RPMI7951 (cell line): ENCODE measurements around the gene SLC7A7. TPM values are rescaled to one million over a fixed set of nuclear protein-coding genes. Genes with fewer than 3 reads are reported as not detected.
A peak's percentile ranks its signal among the peaks of the same experiment; 100 is the strongest.
"Not testable (repeated sequence)": the region's sequence is repeated elsewhere in the genome, so short reads cannot be mapped to it uniquely, and the experiment has no call there.

Source experiments
- DNase-seq: peaks from one replicate; pipeline ENCODE4 v3.0.0-alpha.2; 2012; ENCODE audit warnings: low read depth
- total RNA-seq: library from RNA; depleted of rRNA; stranded (reverse); fragments of >200 nt; shearing (Covaris generic); gene quantifications from 2 replicates; pipeline ENCODE4 v1.2.3, GENCODE V29; 2014

The SLC7A7 gene
- total RNA-seq, 1 experiment from 2014 or later: 2.2 TPM

GRCh38 chr14:22822016-22822570 lies 6.9 kb upstream of the SLC7A7 start:
- DNase-seq: no peak

DNA sequence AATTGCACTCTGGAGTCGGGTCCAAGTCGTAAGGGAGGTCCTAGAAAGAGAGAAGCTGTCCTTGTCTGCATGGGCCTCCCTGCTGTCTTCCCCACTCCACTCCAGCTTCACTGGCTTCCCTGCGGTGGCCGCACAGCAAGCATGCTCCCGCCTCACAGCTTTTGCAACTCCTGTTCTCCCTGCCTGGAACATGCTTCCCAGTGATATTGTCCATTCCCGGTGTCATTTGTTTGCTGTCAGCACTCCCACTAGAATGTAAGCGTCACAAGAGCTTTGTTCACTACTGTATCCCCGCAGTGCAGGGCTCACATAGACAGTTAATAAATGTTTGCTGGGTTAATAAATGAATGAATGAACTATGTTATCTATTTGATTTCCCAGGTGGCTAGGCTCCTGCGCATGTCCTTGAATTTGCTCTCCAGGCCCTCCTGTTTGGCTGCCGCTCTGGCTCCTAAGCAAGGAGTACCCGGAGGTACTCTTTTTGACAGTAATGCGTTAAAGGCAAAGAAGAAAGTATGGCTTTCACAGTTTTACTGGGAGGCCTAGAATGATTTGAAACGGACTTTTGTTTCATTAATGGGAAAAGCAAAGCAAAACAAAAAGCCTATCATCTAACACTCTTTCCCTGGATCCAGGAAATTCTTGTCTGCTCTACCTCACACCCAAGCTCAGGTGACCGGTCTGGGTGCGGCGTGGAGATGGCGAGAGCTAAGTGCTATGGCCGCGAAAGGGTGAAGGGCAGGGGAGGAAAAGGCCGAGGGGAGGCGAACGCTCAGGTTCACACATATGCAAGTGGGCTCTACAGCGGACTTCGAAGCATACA lies 6.2 kb upstream of the SLC7A7 start:
- no peak for DNase-seq

- DNase-seq: peak; percentile 43
Observed at GRCh38 chr14:22820731-22821130, 5.5 kb upstream of the SLC7A7 start.

DNA sequence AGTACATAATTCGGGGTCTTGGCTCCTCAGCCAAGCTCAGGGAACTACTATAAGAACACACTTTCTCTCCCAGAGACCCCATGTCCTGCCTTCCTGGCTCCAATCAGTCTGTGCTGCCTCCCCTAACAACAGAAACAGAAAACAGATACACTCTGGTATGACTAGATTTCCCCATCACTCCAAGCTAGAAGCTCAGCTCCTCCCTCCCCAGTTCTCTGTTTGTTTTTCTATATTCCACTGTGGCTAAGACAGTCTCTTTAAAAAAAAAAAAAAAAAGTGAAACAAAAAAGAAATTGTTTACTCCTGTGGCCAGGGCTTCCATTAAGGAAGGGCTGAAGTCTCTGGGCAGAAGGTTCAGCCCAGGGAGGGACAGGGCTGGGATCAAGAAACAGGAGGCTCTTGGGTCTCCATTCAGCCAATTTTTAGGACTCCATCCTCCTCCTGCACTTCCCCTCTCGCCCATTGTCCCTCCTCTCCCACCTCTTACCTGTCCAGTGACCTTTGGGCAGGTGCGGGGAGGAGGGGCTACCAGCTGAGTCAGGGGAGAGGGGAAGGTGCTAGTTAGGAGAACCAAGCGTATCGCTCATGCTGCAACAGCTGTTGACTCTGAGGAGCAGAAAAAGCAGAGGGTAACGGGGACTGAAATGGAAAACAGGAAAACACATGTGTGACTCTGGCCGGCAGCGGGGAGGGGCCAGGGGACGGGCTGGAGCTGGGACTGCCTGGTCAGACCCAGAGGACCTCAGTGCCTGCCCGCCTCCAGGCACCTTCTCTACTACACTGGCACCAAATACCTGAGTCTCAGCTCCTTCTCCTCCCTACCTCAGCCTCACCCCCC lies 4.1 kb upstream of the SLC7A7 start:
- peak; percentile 44 for DNase-seq

DNA sequence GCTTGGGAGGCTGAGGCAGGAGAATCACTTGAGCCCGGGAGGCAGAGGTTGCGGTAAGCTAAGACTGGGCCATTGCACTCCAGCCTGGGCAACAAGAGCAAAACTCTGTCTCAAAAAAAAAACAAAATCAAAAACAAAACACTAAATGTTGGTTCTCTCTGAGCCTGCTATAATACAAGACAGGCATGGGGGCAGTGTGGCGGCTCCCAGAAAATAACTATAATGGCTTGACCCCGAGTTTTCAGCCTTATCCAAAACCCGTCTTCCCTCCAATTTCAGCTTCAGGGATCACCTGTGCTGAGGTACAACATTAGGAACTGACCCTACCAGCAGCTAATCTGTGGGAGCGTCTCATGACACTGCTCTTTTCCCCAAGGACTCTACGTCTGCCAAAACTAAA lies 862 bp downstream of the SLC7A7 start:
- no peak for DNase-seq

GRCh38 chr14:22813145-22813544 lies 2.1 kb downstream of the SLC7A7 start:
- no peak for DNase-seq

DNA sequence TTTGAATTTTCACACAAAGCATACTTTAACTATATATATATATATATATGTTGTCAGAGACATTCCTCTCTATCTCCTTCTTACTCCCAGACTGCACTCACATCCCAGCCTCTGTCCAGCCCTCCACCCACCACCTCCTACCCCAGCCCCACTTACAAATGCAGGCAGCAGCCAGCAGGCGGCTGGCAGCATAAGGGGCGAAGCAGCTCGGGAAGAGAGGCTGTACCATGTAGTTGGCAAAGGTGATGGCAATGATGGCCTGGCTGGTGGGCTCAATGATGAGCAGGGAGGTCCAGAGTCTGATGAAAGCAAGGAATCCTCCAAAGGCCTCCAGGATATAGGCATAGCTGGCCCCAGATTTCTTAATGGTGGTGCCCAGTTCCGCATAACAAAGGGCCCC lies 2.5 kb downstream of the SLC7A7 start:
- no peak for DNase-seq

- no peak for DNase-seq
Observed at GRCh38 chr14:22811722-22812121, 3.5 kb downstream of the SLC7A7 start.

- DNase-seq: no peak
Observed at GRCh38 chr14:22808388-22809209, 6.6 kb downstream of the SLC7A7 start.

- DNase-seq: no peak
Observed at GRCh38 chr14:22807432-22808087, 7.7 kb downstream of the SLC7A7 start.

- DNase-seq: not testable (repeated sequence)
Observed at GRCh38 chr14:22805235-22805634, 10.0 kb downstream of the SLC7A7 start.

- no peak for DNase-seq
Observed at GRCh38 chr14:22803687-22803974, 11.6 kb downstream of the SLC7A7 start.

GRCh38 chr14:22802860-22803686 lies 12.2 kb downstream of the SLC7A7 start:
- no peak for DNase-seq

GRCh38 chr14:22801716-22802115 lies 13.5 kb downstream of the SLC7A7 start:
- no peak for DNase-seq

- no peak for DNase-seq
Observed at GRCh38 chr14:22800346-22800745, 14.9 kb downstream of the SLC7A7 start.

DNA sequence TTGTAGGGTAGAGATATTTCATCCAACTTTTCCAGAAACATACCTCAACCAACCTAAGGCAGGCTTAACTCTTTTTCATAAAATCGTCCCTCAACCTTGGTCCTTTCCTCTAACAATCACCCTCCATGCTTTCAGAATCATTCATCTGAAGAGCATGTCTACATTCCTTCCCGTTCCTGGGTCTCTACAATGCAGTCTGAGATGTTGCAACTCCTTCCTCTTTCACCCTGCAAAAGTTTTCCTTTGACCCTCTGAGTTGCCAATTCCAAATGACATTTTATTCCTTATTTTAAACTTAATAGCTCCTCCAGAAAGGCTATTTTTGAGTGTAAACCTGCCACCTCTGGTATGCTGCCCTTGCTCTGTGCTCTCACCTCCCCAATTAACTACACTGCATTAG lies 16.7 kb downstream of the SLC7A7 start:
- no peak for DNase-seq

GRCh38 chr14:22797017-22797917 lies 18.0 kb downstream of the SLC7A7 start:
- DNase-seq: no peak

- no peak for DNase-seq
Observed at GRCh38 chr14:22796087-22796707, 19.0 kb downstream of the SLC7A7 start.

DNA sequence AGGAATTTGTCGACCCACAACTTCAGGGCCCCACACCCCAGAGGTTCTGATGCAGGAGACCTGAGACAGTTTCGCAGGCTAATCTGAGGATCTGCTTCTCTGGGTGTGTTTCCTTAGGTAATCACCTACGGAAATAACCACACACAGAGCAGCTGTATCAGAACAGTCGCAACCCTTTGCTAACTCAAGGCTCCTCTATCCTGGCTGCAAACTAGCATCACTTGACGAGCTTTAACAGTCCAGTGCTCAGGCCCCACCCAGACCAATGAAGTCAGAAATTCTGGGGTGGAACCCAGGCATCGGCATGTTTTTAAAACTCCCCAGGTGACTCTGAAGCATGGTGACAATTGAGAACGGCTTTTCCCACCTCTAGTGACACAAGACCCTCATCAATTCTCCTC lies 20.7 kb downstream of the SLC7A7 start:
- no peak for DNase-seq
